CD14-positive monocyte (primary cell): ENCODE results near the gene CATSPERE. TPM values are rescaled to one million over a fixed set of nuclear protein-coding genes. Genes with fewer than 3 reads are reported as not detected.
A peak's percentile ranks its signal among the peaks of the same experiment; 100 is the strongest.

ENCODE experiments used
- DNase-seq, 3 donors: peaks; one replicate each; pipeline ENCODE4 v3.0.0-alpha.2; 2011 to 2022
- H2AFZ ChIP-seq: 2 replicates; pipeline ENCODE4 v1.6.0; 2012; ENCODE audit warnings: mild to moderate bottlenecking, low read depth, low read length, inconsistent platforms; ENCODE audit not compliant: insufficient read depth, poor library complexity, severe bottlenecking
- H3K27ac ChIP-seq, 2 donors: 1 replicate in 1 of 2; 2 replicates in 1 of 2; pipeline ENCODE4 v1.5.1; 2012 to 2013; ENCODE audit warnings: low read length in 2 of 2, control low read depth in 1 of 2, inconsistent platforms in 1 of 2, low read depth in 1 of 2, mild to moderate bottlenecking in 1 of 2
- H3K27me3 ChIP-seq, 2 donors: one replicate each; pipeline versions ENCODE4 v1.6.0 to v1.6.1; 2011 to 2013; ENCODE audit warnings: low read length in 2 of 2; ENCODE audit not compliant: control insufficient read depth in 2 of 2, insufficient read depth in 2 of 2
- H3K36me3 ChIP-seq, 2 donors: replicated peaks in 1 of 2; 1 replicate in 1 of 2; 2 replicates in 1 of 2; pipeline versions ENCODE4 v1.5.1 to v1.6.1; 2012 to 2013; ENCODE audit warnings: low read length in 2 of 2, control low read depth in 1 of 2, inconsistent platforms in 1 of 2, mild to moderate bottlenecking in 1 of 2; ENCODE audit not compliant: insufficient read depth in 2 of 2, control insufficient read depth in 1 of 2
- H3K4me1 ChIP-seq, 2 donors: 1 replicate in 1 of 2; 2 replicates in 1 of 2; pipeline versions ENCODE4 v1.5.1 to v1.6.1; 2012 to 2013; ENCODE audit warnings: low read length in 2 of 2, control low read depth in 1 of 2, inconsistent platforms in 1 of 2, mild to moderate bottlenecking in 1 of 2, moderate library complexity in 1 of 2; ENCODE audit not compliant: insufficient read depth in 2 of 2, control insufficient read depth in 1 of 2
- H3K4me2 ChIP-seq: replicated peaks from 2 replicates; pipeline ENCODE3; 2012; ENCODE audit warnings: low read length, moderate library complexity, mild to moderate bottlenecking; ENCODE audit not compliant: poor library complexity, severe bottlenecking; ENCODE audit errors: extremely low read depth
- H3K4me3 ChIP-seq, 3 experiments: fragments of 200-600 bp in 1 of 3; sonication (generic) in 1 of 3; replicated peaks in 1 of 3; 1 replicate in 2 of 3; 2 replicates in 1 of 3; pipeline ENCODE4 v1.5.1; 2011 to 2013; ENCODE audit warnings: low read length in 3 of 3, mild to moderate bottlenecking in 3 of 3, control low read depth in 2 of 3, low read depth in 2 of 3, inconsistent platforms in 1 of 3, moderate library complexity in 1 of 3
- H3K79me2 ChIP-seq: 2 replicates; pipeline ENCODE4 v1.6.0; 2012; ENCODE audit warnings: mild to moderate bottlenecking, control low read depth, inconsistent platforms, low read length, moderate library complexity; ENCODE audit not compliant: insufficient read depth
- H3K9ac ChIP-seq: 2 replicates; pipeline ENCODE4 v1.6.0; 2017; ENCODE audit warnings: low read length, mild to moderate bottlenecking; ENCODE audit not compliant: insufficient read depth, poor library complexity, severe bottlenecking
- H3K9me3 ChIP-seq, 2 donors: replicated peaks in 1 of 2; 1 replicate in 1 of 2; 2 replicates in 1 of 2; pipeline versions ENCODE4 v1.5.1 to v1.6.1; 2012 to 2013; ENCODE audit warnings: low read length in 2 of 2, control low read depth in 1 of 2; ENCODE audit not compliant: control insufficient read depth in 1 of 2, insufficient read depth in 1 of 2
- H4K20me1 ChIP-seq: 2 replicates; pipeline ENCODE4 v1.6.0; 2012; ENCODE audit warnings: mild to moderate bottlenecking, low read length, control low read depth, moderate library complexity; ENCODE audit not compliant: insufficient read depth
- H3K27ac Mint-ChIP-seq, 7 donors: one replicate each; pipeline ENCODE4 v1.8.0; 2020; ENCODE audit warnings: mild to moderate bottlenecking in 7 of 7, mixed read lengths in 7 of 7, moderate library complexity in 6 of 7, inconsistent platforms in 2 of 7
- H3K27me3 Mint-ChIP-seq, 3 donors: one replicate each; pipeline ENCODE4 v1.8.0; 2021 to 2022; ENCODE audit warnings: low read depth in 3 of 3, mild to moderate bottlenecking in 3 of 3, mixed read lengths in 3 of 3, moderate library complexity in 3 of 3, inconsistent platforms in 1 of 3
- H3K36me3 Mint-ChIP-seq, 2 donors: one replicate each; pipeline ENCODE4 v1.8.0; 2020; ENCODE audit warnings: mixed read lengths in 2 of 2, inconsistent platforms in 1 of 2, mild to moderate bottlenecking in 1 of 2
- H3K4me1 Mint-ChIP-seq: one replicate; pipeline ENCODE4 v1.8.0; 2020; ENCODE audit warnings: mild to moderate bottlenecking, mixed read lengths
- H3K4me3 Mint-ChIP-seq, 2 donors: one replicate each; pipeline ENCODE4 v1.8.0; 2020; ENCODE audit warnings: mild to moderate bottlenecking in 2 of 2, mixed read lengths in 2 of 2, moderate library complexity in 1 of 2
- H3K9me3 Mint-ChIP-seq, 7 donors: one replicate each; pipeline ENCODE4 v1.8.0; 2020 to 2022; ENCODE audit warnings: mixed read lengths in 7 of 7, mild to moderate bottlenecking in 6 of 7, moderate library complexity in 6 of 7, inconsistent platforms in 2 of 7
- CTCF ChIP-seq: fragments of 200-600 bp; IDR thresholded peaks from one replicate; pipeline ENCODE4 v1.8.0; 2022; ENCODE audit warnings: antibody characterized with exemption, mild to moderate bottlenecking
- WGBS: methylation state at CpG from one replicate; pipeline ENCODE4 v1.1.5; 2013; ENCODE audit warnings: missing lambda C conversion rate; ENCODE audit not compliant: insufficient coverage; 5-methylcytosine and 5-hydroxymethylcytosine counted together
- intact Hi-C, 2 donors: fragments of 100-400 bp; cut with micrococcal nuclease; formaldehyde crosslinking; loops; one replicate each; pipeline versions ENCODE4 v1.15.0 to v1.15.1; 2023
- polyA minus RNA-seq: library from RNA; depleted of rRNA, polyadenylated mRNA; stranded (reverse); fragments of >200 nt; gene quantifications from 2 replicates; pipeline ENCODE4 v1.2.3, GENCODE V29; 2012
- polyA plus RNA-seq, 3 donors: library from polyadenylated mRNA; depleted of rRNA in 1 of 3; unstranded in 2 of 3; stranded (reverse) in 1 of 3; fragments of 300-500 nt in 2 of 3; fragments of >200 nt in 1 of 3; fragmentation: Illumina TruSeq in 2 of 3; gene quantifications; 1 replicate in 2 of 3; 2 replicates in 1 of 3; pipeline ENCODE4 v1.2.3, GENCODE V29; 2012 to 2021
- total RNA-seq, 12 experiments: library from RNA in 1 of 12; stranded (reverse) in 1 of 12; fragments of 120-200 nt in 1 of 12; gene quantifications; one replicate each; pipeline ENCODE4 v1.2.4 and lab custom pipeline; 2013 to 2026; ENCODE audit warnings: mixed read lengths in 6 of 12, inconsistent platforms in 1 of 12

CATSPERE gene
- total RNA-seq (2013): 0.58 TPM
- under 1 TPM in 1 of 3 donors, not detected in 2; 0.63 TPM for polyA plus RNA-seq
- polyA minus RNA-seq: 0.14 and 0.24 TPM in 2 replicates
- total RNA-seq (lab: John Stamatoyannopoulos, UW): 0.12 to 3.5 (median 1.7) reads per million in 11 experiments

GRCh38 chr1:244461245-244462071 lies at the start of gene CATSPERE:
TSS of gene CATSPERE (plus strand) at chr1:244461273. CDS start at chr1:244461430, 157 bp downstream.
- H3K27me3 Mint-ChIP-seq: peaks cover 0 to 2% (median 0%) of the 10 kb centered on the region in 3 donors
- H3K27ac Mint-ChIP-seq: peak within 1 kb of the TSS; percentile 86 to 96 (median 92)
- Histone ChIP-seq H3K4me2 (peak within 1 kb of the TSS; percentile 93), H3K9me3 (no peaks in the 10 kb centered on the region), H3K4me3 (peak within 1 kb of the TSS; percentile 46 to 83 (median 64)), H3K4me1 (peaks cover 11 to 16% of the 10 kb centered on the region in 2 donors), H3K36me3 (no peaks in the 10 kb centered on the region), H3K27ac (peak within 1 kb of the TSS; percentile 21 to 75), H2AFZ (peak within 1 kb of the TSS; percentile 99), H3K27me3 (no peaks in the 10 kb centered on the region), H4K20me1 (no peaks in the 10 kb centered on the region), H3K79me2 (no peaks in the 10 kb centered on the region), H3K9ac (peak within 1 kb of the TSS; percentile 81)
- TF ChIP-seq CTCF: no peak
- intact Hi-C loops: loop anchor here in 1 of 2 donors (10.0 kb wide), 1 partner anchor 133 kb away; no protein-coding TSS in a partner anchor
- peaks cover 0 to 2% of the 10 kb centered on the region in 2 donors for H3K36me3 Mint-ChIP-seq
- WGBS: 16% methylated on average over 59 of the region's 61 CpGs
- peak; percentile 56 to 72 (median 68) for DNase-seq
- peak within 1 kb of the TSS; percentile 86 to 98 for H3K4me3 Mint-ChIP-seq
- peaks cover 0 to 5% (median 2%) of the 10 kb centered on the region in 7 donors for H3K9me3 Mint-ChIP-seq
- H3K4me1 Mint-ChIP-seq: peaks cover 9% of the 10 kb centered on the region

- Mint-ChIP-seq H3K9me3 (no peaks in the 10 kb centered on the region), H3K4me3 (no peak overlapping the region), H3K36me3 (peaks cover 75 to 86% of the 10 kb centered on the region in 2 donors), H3K4me1 (peaks cover 15% of the 10 kb centered on the region), H3K27ac (peak overlapping the region in 3 of 7 donors; percentile 44 to 66 (median 63)), H3K27me3 (no peaks in the 10 kb centered on the region)
- Histone ChIP-seq H3K4me3 (no peak overlapping the region), H3K4me2 (no peak overlapping the region), H2AFZ (no peak overlapping the region), H3K27me3 (no peaks in the 10 kb centered on the region), H3K36me3 (peaks cover 74 to 89% of the 10 kb centered on the region in 2 donors), H3K27ac (peak overlapping the region in 1 of 2 donors; percentile 61), H3K9me3 (no peaks in the 10 kb centered on the region), H4K20me1 (no peaks in the 10 kb centered on the region), H3K79me2 (no peaks in the 10 kb centered on the region), H3K4me1 (peaks cover 16% of the 10 kb centered on the region in 2 donors), H3K9ac (no peak overlapping the region)
- intact Hi-C loops: no loop called here
- no peak for TF ChIP-seq CTCF
- no peak for DNase-seq
- 90% methylated on average over 2 of the region's 5 CpGs for whole genome bisulfite sequencing
These were observed 48.9 kb upstream of the CATSPERE start for GRCh38 chr1:244412176-244412575.
